NCI-H146 (cell line): ENCODE results near the gene VWC2L.

ENCODE experiments used
- DNase-seq: peaks from one replicate; lab custom pipeline; 2025; lab: John Stamatoyannopoulos, UW

Gene VWC2L

GRCh38 chr2:214469728-214470127 is 58.9 kb downstream of the VWC2L start:
- DNase-seq = no peak

- DNase-seq = no peak
Measured at GRCh38 chr2:214471382-214471781, 60.5 kb downstream of the VWC2L start.

GRCh38 chr2:214471990-214472389 is 61.1 kb downstream of the VWC2L start:
- no peak for DNase-seq

- DNase-seq = no peak
Measured at GRCh38 chr2:214477305-214477704, 66.5 kb downstream of the VWC2L start.

GRCh38 chr2:214481204-214481603 is 70.3 kb downstream of the VWC2L start:
- peak; percentile 44 for DNase-seq

GRCh38 chr2:214482728-214483127 is 71.9 kb downstream of the VWC2L start:
- DNase-seq = no peak

GRCh38 chr2:214484239-214484638 is 73.4 kb downstream of the VWC2L start:
- DNase-seq = no peak

GRCh38 chr2:214484701-214485100 is 73.8 kb downstream of the VWC2L start:
- DNase-seq = no peak

GRCh38 chr2:214489181-214489580 is 78.3 kb downstream of the VWC2L start:
- DNase-seq = no peak

GRCh38 chr2:214489702-214490101 is 78.8 kb downstream of the VWC2L start:
- no peak for DNase-seq

GRCh38 chr2:214492152-214492551 is 81.3 kb downstream of the VWC2L start:
- DNase-seq = peak; percentile 79

GRCh38 chr2:214492608-214493007 is 81.8 kb downstream of the VWC2L start:
- no peak for DNase-seq

- no peak for DNase-seq
Measured at GRCh38 chr2:214497489-214497888, 86.6 kb downstream of the VWC2L start.

GRCh38 chr2:214503568-214503967 is 92.7 kb downstream of the VWC2L start:
- no peak for DNase-seq

- no peak for DNase-seq
Measured at GRCh38 chr2:214504599-214505376, 93.9 kb downstream of the VWC2L start.

GRCh38 chr2:214507032-214507431 is 96.2 kb downstream of the VWC2L start:
- no peak for DNase-seq

- DNase-seq = no peak
Measured at GRCh38 chr2:214514704-214515103, 103.8 kb downstream of the VWC2L start.

GRCh38 chr2:214515111-214515510 is 104.3 kb downstream of the VWC2L start:
- DNase-seq = no peak

- peak; percentile 47 for DNase-seq
Measured at GRCh38 chr2:214519258-214519818, 108.5 kb downstream of the VWC2L start.

GRCh38 chr2:214529021-214529420 is 118.2 kb downstream of the VWC2L start:
- DNase-seq = no peak

GRCh38 chr2:214529514-214529913 is 118.7 kb downstream of the VWC2L start:
- DNase-seq = no peak

- no peak for DNase-seq
Measured at GRCh38 chr2:214533541-214533940, 122.7 kb downstream of the VWC2L start.

- no peak for DNase-seq
Measured at GRCh38 chr2:214536625-214537024, 125.8 kb downstream of the VWC2L start.

GRCh38 chr2:214537929-214538328 is 127.1 kb downstream of the VWC2L start:
- DNase-seq = no peak
